HG03565 (cell line): ENCODE measurements around the gene SETD3.

Experiments used
- ATAC-seq: cut with Tn5 transposase; IDR thresholded peaks from one replicate; pipeline ENCODE4 v1.9.1; 2021; ENCODE audit warnings: mild to moderate bottlenecking, moderate library complexity; ENCODE audit not compliant: unreplicated experiment

Gene SETD3

DNA sequence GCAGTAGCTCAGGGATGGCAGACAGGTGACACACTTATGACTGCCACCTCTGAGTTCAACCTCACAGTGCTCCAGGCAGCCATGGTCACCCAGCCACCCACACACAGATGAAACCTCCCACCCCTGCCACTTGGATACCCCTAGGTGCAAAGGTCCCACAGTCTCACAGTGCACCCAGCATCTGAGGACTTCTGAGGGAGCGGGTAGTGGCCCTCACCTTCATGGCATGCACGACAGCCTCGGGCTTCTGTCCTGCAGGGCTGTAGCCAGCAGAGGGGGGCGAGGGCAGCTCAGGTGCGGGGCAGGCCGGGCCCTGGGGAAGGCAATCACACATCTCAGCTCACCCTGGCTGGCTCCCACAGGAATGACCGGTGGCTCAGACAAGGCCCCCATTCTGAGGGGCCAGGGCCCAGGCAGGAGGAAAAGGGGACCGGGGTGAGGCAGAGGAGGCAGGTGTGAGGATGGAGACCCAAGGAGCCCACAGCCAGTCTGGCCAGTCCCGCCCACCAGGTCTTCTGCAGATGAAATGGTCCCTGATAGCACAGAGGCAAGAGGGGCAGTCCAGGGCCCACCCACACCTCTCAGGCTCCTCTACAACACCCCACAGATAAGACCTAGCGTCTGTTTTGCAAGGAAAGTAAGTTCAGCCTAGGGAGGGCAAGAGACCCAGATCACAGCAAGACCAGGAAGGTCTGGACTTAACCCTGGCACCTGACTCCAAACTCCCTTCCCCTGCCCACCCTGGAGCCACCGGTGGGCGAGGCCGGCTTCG is 36.4 kb upstream of the SETD3 start:
- ATAC-seq, result no peak

DNA sequence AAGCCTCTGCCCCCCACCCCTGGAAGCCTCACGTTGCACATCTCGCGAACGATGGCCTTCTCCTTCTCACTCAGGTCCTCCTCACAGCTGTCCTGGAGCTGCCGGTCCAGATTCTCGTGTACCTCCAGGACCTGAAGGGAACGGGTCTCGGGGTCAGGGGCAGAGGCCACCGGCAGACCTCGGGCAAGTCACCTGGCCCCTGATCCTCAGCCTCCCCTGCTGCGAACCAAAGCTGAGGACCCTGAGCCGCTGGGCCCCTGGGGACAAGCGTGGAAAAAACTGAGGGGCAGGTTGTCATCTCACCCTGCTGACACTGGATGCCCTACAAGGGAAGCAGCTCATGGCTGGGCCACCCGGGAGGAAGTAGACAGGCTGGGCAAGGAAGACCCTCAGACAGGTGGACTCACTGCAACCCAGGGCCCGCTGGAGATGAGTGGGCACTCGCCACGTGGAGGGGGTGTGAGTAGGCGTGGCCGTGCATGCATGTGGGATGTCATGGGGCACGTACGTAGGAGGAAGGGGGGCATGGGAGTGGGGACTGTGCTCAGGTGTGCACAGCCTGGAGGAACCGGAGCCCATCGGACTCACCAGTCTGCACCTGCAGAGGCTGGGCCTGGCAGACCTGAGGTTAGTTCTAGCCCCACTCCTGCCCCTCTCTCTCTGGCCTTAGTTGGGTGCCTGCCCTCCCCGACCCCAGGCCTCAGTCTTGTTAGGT is 35.7 kb upstream of the SETD3 start:
- ATAC-seq, result no peak

DNA sequence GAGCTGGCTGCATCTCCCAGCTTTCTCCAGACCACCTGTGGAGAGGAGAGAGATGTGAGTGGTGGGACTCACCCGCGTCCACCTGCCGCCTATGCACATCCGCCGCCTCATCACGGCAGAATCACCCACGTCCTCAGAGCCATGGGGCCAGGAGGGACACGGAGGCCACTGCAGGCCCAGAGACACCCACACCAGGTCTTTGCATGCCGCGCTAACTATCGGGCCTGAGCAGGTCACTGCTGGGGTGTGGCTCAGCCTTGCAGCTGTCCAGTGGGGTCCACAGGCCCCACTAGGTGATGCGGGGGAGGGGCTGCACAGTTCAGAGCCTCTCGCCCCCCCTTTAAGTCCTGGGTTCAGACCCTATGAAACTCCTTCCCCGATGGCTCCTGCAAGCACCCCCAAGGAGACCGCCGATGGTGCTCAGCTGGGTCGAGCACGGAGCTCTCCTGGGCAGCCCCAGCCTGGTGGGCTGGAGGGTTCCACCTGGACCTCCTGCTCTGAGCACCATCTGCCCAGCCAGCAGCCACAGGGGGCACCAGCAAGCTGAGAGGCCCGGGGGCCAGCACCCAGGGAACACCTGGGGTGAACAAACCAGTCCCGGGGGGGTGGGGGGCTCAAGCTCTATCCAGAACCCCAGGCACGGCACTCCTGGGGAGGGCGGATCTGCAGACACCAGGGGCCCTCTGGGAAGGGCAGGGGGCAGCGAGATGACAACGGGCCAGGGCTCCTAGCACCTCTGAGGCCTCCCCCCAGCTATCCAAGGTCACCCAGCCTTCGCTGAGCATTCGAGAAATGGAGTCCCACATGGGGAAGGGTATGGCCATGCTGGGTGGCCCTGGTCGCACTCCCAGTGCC is 34.9 kb upstream of the SETD3 start:
- ATAC-seq, result no peak

DNA sequence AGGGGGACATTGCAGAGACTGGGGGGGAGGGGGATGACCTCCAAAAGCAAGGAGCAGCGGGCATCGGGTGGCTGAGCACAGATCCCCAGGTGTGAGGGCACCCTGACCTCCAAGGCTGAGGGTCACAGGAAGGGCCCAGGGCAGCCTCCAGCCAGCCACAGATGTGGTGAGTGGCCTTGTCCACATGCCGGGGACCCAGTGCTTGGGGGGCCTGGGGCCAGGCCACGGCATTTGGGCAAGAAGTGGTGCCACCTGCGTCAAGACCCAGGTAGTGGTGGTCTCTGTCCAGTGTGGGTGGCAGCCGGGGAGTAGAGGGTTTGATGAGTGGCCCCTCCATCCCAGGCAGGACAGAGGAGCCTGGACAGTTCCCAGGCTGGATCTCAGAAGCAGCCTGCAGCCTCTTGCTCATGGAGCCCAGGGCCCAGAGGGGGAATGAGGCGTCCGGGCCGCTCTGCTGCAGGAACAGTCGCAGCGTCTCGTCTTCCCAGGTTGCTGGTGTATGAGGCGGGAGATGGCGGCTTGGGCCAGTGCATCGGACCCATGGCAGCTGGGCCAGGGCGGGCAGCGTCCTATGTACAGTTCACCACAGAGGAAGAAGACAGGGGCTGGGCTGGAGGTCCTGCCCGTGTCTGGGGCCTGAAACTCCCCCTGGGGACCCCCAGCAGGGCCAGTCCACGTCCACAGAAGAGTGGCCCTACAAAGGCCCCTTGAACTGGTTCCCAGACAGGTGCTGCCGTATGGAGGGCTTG is 34.1 kb upstream of the SETD3 start:
- ATAC-seq, result no peak

DNA sequence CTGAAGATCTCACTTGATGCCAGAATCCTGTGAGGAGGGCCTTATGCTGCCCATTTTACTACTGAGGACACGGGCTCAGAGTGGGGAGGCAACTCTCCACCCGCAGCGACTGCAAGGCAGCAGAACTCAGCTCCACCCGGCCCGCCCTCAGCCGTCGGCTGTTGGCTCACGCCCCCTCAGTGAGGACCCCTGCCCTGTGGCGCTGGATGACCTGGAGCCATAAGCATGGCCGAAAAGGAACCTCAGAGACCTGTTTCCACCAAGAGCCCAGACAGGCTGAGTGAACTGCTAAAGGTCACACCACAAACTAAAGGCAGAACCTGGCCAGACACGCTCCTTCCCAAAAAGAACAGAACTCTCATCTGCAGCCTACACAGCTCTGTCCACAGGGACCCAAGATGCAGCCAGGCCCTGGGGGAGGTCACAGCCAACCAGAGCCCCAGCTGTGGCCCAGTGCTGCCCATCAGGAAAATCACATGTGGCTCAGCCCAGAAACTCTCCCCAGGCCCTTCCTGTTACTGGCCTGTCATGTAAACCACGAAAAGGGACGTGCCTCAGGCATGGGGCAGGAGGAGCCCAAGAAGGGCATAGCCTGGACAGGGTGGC is 33.4 kb upstream of the SETD3 start:
- no peak for ATAC-seq

DNA sequence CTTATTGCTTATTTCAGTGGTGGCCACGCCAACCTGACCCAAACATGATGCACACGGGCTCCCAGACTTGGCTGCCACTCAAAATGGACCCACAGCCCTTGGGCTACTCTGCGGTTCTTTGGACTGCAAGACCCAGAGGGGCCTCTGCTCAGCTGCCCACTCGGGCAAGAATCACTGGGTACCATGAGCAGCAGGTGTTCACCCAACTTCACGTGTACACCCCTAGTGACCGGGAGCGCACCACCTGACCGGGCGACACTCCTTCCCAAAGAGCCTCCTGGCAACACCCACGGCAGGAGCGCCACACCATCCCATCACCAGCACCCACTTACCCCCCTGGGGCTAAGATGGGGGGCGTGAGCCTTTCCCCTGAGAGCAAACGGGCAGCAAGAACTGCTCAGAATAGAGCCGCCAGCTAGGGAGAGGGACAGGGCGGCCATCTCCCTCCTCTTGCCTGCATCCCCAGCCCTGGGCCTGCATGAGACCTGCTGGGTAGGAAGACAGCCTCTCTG is 32.6 kb upstream of the SETD3 start:
- no peak for ATAC-seq

DNA sequence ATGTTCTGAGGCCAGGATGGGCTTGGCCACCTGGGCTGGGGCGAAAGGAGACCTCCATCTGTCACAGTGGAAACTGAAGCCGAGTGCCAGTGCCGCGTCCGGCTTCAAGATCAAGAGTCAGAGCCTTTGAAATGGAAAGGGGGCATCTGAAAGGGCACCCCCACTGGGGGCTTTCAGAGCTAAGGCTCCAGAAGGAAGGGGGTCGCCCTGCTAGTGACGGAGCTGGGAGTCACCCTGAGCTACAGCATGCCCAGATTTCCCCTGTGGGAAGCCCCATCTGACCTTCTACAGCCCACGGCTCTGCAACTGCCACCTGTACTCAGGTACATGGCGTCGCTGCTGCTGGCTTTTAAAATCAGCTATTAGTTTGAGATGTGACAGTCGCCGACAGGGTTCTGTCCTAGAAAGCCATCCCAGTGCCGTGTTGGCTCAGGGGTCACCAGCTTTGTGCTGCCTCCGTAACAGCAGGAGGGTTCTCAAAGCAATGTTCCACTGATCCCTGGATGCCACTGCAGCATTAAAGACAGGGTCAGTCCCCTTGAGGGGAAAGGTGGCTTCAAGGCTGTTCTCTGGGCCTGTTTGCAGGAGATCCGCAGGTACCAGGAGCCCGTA is 32.0 kb upstream of the SETD3 start:
- no peak for ATAC-seq

DNA sequence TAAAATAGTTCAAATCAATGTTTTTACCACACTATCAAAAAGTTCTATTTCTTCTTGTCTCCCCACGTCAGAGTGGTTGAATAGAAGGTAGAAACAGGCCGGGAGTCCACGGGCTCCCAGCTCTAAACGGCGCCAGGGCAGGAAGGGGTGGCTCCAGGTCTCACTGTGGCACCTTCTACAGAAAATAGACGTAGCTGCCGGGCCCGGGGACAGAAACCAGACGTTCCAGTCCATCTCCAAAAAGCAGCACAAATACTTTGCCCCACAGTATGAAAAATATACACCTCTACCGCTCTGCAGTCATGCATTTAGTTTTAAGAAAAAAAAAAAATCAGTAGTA is 31.4 kb upstream of the SETD3 start:
- no peak for ATAC-seq

DNA sequence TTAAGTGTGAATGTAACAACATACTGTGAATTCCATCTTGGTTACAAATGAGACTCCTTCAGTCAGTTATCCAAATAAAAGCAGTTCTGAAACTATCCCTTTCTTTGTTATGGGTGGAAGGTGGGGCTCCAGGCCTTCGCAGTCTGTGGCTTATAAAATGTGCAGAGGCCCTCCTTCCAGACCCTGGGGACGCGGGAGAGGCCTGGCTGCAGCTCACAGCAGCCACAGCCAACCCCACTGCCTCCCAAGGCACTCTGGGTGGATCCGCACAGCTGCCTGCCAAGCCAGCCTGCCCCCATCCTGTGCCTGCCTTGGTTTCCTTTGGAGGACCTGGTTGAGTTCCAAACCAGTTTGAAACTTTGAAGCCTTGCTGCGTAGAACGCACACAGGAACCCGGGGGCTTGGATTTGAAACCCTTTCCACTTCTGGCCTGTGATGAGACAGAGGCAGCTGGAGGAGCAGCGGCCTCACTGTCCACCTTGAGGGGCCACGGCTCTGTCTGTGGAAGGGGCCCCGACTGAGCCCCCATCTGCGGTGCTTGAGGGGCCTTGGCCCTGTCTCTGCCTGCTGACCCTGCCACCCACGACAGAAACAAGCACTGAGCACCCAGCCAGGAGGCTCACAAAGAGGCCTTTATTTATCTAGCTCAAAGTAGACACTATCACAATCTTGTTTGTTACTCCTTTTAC is 30.9 kb upstream of the SETD3 start:
- ATAC-seq, result no peak

DNA sequence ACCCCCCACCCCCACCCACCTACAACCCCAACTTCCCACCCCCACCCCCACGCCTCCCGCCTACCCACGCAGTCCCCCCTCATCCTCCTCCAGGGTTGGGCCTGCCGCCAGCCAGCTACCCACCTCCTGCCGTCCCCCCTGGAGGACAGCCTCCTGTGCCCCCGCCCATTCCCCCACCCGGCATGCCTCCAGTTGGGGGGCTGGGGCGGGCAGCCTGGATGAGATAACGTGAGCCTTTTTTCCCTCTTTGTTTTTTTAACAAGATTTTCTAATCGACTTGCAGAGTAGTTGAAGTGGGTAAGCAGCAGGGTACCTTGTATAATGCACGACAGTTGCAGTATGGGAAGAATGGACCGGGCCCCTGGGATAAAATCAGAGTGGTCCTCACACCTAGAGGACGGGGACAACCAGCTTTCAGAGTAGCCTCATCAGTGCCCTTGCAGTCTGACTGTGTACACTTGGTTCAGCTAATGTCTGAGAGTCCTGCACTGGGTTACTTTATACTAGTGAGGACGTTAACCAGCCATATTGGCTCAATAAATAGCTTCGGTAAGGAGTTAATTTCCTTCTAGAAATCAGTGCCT is 30.0 kb upstream of the SETD3 start:
- ATAC-seq, result no peak

DNA sequence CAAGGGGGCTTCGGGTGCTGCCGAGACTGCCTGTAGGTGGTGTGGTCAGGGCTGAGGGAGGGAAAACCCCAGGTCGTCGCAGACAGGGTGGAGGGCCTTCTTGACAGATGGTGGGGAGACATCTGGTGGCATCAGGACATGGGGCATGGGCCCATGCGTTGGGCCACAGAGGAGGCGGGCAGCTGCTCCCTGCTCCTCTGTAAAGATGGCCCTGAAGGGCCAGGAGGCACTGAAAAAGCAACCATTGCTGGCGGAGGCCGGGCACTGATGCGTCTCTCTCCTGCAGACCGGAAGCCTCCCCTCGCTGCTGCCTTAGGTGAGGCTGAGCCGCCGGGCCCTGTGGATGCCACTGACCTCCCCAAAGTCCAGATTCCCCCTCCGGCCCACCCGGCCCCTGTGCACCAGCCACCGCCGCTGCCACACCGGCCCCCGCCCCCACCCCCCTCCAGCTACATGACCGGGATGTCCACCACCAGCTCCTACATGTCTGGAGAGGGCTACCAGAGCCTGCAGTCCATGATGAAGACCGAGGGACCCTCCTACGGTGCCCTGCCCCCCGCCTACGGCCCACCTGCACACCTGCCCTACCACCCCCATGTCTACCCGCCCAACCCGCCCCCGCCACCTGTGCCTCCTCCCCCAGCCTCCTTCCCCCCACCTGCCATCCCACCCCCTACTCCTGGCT is 29.4 kb upstream of the SETD3 start:
- ATAC-seq, result no peak

DNA sequence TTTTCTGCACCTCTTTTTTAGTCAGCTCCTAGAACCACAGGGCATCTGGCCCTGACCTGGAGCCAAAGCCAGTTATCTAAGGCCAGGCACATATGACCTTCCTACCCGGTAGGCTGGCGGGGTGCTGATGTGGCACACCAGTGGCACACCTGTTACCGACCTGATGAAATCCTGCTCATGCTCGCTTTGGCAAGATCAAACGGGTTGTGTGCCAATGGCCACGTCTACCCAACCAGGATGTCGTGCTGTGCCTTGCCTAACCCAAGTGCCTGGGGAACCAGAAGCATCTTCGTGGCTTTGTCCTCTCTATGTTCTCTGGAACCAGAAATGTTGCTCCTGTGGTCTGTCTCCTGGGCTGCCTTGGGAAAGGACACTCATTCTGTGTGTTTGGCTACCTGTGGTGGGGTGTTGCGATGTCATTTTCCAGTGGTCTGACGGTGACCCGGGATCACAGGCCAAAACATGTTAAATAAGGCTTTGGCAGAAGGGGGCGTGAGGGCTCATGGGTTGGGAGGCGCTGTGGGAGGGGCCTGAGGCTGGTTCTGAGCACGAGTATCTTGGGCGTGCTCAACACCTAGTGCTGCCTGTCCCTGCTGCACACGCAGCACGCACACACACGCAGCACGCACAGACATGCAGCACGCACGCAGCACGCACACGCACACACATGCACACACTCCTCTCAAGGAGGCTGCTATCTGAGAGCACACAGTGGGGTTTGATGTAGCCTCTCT is 28.4 kb upstream of the SETD3 start:
- no peak for ATAC-seq

DNA sequence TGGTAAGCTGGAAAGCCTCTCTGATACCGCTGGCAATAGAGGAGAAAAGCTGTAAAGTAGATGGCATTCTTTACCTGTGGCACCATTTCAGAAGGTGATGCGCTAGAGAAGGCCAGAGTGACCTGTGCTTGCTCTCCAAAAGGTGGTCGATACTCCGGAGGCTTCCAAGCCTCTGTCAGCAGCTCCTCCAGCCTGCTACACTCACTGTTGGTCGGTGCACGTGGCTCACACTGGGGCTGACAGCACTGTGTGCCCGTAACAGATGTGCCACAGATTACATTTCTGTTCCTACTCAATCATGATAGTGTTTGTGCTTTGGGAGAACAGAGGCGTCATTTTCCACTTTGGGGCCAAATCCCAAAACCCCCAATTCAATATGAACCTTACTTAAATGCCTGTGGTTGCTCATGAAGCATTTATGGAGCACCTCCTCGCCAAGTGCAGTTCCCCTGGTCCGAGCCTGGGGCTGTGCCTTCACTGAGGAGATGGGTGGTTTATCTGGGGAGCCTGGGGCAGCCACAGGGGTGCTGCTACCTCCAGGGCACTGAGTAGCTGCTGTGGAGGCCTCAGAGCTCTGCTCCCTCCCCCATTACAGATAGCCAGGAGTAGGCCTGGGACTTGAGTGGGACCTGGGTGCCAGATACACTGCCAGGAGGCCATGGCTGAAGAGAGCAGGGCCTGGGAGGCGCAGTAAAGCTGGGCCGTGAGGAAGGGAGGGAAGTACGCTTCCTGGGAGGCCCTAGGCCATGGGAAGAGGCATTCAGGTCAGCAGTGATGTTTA is 27.4 kb upstream of the SETD3 start:
- no peak for ATAC-seq

DNA sequence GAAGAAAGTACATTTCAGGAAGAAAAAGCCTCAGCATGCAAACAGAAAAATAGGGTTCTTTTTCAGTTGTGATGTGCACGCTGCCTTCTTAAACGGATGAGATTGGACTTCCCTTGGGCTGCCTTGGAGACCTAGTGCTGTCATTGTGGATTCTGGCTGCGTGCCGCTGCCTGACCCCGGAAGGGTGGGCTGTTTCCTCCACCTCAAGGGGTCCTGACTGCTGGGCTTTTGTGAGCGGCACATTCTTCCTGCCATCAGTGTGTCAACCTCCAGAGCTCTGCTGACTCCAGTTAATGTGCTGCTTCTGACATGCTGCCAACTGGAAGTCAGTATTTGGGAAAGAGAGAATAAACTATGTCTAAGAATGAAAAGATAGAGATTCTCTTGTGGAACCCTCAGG is 25.6 kb upstream of the SETD3 start:
- no peak for ATAC-seq

DNA sequence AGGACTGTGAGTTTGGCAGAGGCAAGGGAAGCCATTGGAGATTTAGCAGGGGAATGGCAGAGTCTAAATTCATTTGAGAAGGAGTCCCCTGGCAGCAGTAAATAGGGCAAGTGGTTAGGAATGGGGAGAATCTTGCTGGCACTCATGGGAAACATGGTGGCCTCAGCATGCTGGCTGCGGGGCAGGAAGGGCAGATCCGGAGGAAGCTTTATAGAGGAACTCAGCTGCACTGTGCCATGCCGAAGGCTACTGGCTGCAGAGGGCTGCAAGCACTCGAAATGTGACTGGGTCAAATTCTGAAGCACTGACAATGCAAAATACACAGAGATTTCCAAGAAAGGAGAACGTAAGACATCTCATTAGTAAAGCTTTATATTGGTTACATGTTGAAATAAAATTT is 24.4 kb upstream of the SETD3 start:
- ATAC-seq, result no peak

DNA sequence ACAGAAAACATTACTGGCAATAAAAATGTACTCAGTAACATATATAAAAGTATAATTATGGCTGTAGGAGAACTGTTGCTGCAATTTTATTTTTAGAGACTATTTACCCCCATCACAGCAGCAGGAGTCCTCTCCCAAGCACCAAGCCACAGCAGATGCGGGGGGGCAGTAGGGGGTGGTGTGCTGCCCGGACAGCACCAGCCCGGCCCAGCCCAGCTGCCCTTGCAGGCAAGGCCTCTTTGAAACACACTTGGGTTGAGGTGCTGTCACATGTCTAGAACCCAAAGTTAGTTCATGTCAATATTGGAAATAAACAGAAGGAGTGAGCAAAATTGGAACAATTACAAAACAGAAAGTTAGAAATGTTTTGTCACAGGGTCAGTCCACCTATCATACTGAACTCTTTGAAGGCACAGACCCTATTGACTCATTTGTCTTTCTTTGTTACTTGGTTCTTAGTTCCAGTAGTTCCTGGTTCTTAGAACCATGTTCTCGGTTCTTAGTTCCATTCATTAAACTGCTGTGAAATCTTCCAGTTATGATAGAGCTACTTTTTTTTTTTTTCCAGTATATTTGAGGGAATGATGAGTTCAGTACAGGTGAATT is 23.3 kb upstream of the SETD3 start:
- no peak for ATAC-seq

DNA sequence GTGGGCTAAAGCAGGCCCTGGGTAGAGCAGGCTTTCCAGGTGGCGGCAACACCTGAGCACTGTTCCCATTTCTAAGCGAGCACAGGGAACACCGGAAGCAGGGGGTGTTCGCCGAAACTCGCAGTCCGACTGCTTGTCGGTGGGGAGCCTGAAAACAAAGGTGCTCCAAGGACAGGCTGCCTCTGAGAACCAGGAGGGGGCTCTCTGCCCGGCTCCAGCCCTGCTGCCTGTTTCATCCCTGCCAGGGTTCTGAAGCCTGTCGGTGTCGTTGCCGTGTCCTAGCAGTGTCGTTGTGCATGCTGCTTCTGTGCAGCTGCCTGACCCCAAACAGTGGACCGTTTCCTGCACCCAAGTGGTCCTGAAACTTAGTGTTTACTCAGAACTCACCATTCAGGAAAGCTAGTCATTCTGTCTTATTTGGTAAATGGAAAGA is 22.3 kb upstream of the SETD3 start:
- ATAC-seq, result no peak
